CD4-positive, alpha-beta T cell treated with Interleukin-6 for 4 hours (primary cell): ENCODE data around the gene CAPN10.

ENCODE experiments used
- DNase-seq: peaks from one replicate; pipeline ENCODE4 v3.0.0-alpha.2; 2020; ENCODE audit warnings: mixed read lengths

Gene CAPN10

GRCh38 chr2:240626531-240627300, 40.2 kb downstream of the CAPN10 start:
- peak; percentile 57 for DNase-seq

DNA sequence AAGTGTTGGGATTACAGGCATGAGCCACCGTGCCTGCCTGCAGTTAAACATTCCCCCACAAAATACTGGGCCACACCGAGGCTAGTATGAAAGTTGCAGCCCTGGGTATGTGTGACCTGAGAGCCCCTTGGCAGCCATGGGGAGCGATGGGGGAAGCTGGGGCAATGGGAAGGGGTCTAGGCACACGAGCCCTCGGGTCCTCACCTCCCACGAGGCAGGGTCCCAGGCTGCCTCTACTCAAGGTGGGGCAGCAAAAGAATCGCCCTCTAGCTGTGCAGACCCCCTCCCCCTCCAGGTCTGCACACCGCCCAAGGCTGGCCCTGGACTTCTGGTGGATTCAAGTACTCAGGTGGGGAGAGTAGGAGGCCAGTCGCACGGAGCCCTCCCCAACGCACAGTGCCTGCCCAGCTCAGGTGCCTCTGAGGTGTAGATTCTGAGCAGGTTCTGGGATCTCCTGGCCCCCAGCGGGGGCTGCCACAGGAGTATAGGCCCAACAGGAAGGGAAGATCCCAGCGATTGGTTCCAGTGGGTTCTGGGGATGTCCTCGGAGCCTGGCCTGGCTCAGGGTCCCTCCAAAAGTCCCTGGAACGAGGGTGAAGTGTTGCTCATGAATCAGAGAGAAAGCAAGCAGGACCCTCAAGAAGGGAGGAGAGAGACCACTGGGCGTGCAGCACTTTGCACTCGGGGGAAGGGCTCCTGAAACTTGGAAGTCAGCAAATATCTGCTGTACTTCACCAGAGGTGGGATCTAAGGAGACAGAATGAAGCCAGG, 41.4 kb downstream of the CAPN10 start:
- DNase-seq: no peak

- no peak for DNase-seq
These were observed 41.9 kb downstream of the CAPN10 start for GRCh38 chr2:240628507-240628807.

GRCh38 chr2:240628808-240629618, 42.5 kb downstream of the CAPN10 start:
- no peak for DNase-seq

DNA sequence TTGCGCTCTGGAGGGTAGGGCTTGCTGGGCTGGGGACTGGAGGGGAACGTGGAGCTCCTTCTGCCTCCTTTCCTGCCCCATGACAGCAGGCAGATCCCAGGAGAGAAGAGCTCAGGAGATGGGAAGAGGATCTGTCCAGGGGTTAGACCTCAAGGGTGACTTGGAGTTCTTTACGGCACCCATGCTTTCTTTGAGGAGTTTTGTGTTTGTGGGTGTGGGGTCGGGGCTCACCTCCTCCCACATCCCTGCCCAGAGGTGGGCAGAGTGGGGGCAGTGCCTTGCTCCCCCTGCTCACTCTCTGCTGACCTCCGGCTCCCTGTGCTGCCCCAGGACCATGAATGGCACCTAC, 43.1 kb downstream of the CAPN10 start:
- DNase-seq: no peak

DNA sequence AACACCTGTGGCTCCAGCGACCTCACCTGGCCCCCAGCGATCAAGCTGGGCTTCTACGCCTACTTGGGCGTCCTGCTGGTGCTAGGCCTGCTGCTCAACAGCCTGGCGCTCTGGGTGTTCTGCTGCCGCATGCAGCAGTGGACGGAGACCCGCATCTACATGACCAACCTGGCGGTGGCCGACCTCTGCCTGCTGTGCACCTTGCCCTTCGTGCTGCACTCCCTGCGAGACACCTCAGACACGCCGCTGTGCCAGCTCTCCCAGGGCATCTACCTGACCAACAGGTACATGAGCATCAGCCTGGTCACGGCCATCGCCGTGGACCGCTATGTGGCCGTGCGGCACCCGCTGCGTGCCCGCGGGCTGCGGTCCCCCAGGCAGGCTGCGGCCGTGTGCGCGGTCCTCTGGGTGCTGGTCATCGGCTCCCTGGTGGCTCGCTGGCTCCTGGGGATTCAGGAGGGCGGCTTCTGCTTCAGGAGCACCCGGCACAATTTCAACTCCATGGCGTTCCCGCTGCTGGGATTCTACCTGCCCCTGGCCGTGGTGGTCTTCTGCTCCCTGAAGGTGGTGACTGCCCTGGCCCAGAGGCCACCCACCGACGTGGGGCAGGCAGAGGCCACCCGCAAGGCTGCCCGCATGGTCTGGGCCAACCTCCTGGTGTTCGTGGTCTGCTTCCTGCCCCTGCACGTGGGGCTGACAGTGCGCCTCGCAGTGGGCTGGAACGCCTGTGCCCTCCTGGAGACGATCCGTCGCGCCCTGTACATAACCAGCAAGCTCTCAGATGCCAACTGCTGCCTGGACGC, 43.6 kb downstream of the CAPN10 start:
- no peak for DNase-seq

GRCh38 chr2:240630771-240631547, 44.4 kb downstream of the CAPN10 start:
- DNase-seq: no peak

DNA sequence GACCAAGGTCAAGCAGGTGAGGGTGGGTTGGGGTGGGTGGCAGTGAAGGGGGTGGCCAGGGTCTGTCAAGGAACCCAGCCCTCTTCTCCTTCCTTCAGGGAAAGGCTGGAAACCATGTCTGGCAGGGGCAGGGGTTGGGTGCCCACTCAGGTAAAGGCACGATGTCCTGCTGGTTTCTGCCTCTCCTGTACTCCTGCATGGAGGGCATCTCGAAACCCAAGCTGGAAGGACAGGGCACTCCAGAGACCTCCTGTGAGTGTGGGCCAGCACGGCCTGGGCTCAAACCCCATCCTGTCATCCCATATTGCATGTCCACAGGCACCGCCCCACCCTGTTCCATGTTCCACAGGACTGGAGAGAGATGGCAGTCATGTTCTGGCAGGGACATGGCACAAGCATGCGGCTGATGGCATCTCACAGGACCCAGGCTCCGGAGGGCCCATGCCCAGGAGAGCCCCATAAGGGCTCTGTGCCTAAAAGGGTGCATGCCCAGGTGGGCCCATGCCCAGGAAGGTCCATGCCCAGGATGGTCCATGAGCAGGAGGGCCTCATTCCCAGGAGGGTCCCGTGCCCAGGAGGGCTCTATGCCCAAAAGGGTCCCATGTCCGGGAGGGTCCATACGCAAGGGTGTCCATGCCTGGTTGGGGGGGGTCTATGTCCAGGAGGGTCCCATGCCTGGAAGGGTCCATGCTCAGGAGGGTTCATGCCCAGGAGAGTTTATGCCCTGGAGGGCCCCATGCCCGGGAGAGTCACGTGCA, 45.2 kb downstream of the CAPN10 start:
- DNase-seq: no peak

DNA sequence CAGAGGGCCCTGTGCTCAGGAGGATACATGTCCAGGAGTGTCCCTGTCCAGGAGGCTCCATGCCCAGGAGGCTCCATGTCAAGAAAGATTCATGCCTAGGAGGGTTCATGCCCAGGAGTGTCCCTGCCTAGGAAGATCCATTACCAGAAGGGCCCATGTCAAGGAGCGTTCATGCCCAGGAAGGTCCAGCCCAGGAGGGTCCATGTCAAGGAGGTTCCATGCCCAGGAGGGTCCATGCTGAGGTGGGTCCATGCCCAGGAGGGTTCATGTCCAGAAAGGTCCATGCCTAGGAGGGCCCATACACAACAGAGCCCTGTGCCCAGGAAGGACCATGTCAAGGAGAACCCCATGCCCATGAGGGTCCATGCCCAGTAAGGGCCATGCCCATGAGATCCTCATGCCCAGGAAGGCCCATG, 45.8 kb downstream of the CAPN10 start:
- DNase-seq: no peak

- DNase-seq: no peak
These were observed 48.8 kb downstream of the CAPN10 start for GRCh38 chr2:240635121-240635997.

DNA sequence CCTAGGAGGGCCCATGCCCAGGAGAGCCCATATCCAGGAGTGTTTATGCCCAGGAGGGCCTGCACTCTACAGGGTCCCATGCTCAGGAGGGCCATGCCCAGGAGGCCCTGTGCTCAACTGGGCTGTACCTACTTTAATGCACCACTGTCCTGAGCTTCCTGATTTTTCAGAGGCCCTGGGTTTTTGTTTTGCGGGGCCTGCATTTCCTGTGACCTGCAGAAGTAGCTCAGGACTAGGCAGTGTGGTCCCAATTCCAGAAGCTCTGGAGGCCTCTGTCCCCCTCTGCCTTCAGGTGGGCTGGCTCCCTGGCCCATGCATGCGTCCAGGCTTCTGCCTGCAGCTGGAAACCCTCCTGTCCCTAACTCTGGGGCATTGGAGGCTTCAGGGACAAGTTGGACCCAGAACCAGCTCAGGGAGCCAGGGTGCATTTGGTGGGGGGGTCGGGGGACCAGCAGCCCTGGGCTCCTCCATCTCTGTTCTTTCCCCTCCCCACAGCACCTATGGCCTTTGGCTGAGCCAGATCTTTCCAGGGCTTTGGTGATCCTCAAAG, 49.5 kb downstream of the CAPN10 start:
- no peak for DNase-seq

- DNase-seq: no peak
These were observed 50.1 kb downstream of the CAPN10 start for GRCh38 chr2:240636563-240637115.

GRCh38 chr2:240637116-240637900, 50.8 kb downstream of the CAPN10 start:
- DNase-seq: no peak

GRCh38 chr2:240637901-240638345, 51.4 kb downstream of the CAPN10 start:
- DNase-seq: no peak

GRCh38 chr2:240638512-240639160, 52.1 kb downstream of the CAPN10 start:
- DNase-seq: no peak

DNA sequence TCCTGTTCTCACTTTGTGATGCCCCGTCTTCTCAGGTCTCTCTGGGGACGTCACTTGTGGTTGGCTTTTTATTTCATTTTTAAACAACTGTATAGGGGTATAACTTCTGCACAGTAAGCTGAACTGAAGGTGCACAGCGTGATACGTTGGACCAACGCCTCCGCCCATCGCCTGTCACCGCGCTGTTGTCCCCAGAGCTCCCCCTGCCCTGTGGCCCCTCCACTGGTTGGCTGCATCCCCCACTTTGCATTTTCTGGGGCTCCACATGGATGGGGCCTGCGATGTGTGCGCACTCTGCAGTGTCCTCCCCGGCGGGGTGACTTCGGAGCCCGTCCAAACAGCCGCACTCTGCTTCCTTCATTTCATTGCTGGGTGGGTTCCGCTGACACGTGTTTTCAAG, 53.0 kb downstream of the CAPN10 start:
- DNase-seq: no peak

GRCh38 chr2:240640939-240641338, 54.4 kb downstream of the CAPN10 start:
- DNase-seq: peak; percentile 20
